Activated CD4-positive, CD25-positive, alpha-beta regulatory T cell (primary cell): ENCODE data around the gene LIN37.
"Not testable (repeated sequence)": the region's sequence is repeated elsewhere in the genome, so short reads cannot be mapped to it uniquely, and the experiment has no call there.

Experiments used
- DNase-seq, 4 experiments: peaks; one replicate each; lab custom pipeline; 2025; lab: John Stamatoyannopoulos, UW

LIN37 gene

DNA sequence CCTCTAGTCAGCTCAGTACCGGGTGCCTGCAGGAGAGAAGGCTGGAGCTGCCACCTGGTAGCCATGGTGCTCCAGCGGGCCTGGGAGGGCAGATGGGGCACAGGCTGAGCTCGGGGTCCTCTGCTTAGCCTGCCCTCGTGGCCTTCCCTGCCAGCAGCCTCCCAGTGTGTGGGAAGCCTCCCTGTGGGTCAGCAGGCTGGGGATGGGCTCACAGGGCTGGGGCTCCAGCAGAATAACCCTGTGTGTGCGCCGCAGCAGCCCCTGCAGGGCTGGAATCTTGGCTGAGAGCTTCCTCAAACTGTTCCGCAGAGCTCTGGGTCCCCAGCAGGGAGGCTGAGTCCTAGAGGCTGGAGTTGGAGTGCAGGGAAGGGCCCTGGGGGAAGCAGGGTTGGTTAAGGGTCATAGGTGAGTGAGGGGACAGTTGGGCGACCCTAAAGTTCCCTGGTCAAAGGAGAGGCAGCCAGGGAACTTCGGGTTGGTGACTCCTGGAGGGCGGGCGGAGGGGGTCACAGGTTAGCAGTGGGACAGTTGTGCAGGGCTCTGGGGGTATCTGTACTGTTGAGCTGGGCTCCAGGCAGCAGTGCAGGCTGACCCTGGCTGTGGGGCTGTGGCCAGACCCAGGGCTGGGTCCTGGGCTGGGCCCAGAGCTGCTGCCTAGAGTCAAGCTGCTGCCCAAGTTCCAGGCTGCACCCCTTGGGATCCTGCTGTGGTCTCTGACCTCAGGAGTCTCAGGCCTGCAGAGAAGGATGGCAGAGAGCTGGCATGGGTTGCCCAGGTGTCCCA is 41.0 kb downstream of the LIN37 start:
- DNase-seq: no peak

DNA sequence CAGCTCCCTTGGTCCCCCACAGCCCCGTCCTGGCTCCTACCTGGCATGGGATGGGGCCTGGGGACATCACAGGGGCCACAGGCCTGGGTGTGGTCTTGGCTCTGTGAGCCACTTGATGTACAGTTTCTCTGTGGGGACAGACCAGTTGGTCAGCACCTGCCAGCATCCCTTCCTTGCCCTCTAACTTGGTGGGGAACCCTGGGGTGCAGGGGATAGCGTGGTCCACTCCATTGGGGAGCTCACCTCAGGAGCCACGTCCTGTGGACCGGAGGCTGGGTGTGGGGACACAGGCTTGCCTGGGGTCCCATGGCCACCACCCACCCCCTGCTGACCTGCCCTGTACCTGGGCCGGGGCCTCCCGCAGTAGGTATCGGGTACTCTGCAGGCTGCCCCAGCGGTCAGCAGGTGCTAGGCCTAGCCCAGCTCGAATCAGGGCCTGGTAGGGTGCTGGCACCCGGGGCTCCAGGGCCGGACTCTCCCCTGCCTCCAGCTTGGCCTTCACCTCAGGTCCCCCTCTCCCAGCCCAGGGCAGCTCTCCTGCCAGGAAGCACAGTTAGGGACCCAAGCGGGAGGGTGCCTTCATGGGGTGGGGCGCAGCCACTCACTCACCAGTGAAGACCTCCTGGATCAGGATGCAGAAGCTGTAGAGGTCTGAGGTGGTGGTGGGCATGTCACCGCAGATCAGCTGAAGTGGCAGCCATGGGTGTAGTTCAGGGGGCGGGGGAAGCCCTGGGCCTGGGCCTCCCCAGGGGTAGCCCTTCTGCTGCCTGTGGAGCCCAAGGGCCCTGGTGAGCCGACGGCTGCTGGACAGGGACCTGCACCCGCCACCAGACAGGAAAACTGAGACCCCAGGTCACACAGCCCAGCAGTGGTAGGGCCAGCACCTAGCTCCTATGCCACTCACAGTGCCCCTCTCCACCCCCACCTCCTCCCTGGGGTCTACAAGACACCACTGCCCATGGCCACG is 41.9 kb downstream of the LIN37 start:
- DNase-seq: no peak

DNA sequence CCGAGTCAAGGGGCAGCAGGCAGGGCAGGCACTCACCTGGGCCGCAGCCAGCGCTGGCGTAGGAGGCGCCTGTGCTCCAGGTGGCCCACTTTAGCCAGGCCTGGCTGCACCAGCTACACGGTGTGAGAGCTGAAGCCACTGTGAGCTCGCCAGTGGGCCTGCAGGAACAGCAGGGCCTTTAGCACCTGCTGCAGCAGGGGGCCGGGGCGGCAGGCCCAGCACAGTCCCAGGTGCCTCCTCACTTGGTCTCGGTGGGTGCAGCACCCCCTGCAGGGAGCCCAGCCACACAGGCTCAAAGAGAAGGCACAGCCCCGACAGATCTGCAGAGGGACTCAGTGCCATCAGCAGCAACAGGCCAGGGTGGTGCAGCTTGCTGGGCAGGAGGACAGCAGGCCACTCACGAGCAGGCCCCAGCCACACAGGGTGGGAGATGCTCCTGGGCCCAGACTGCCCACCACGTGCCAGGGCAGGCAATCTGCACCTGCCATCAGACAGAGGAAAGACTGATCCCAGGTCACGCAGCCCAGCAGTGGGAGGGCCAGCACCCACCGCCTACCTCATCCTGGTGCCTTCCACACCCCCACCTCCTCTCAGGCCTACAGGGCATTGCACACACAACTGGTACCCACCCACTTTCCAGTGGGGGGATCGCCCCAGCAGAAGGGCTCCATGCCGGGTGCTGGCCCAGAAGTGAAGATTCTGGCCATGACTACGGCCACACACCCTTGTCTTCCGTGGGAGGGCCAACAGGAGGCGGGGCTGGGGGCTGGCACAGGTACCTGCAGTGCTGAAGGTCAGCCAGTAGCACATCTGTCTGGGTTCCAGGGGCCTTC is 42.8 kb downstream of the LIN37 start:
- DNase-seq: no peak

DNA sequence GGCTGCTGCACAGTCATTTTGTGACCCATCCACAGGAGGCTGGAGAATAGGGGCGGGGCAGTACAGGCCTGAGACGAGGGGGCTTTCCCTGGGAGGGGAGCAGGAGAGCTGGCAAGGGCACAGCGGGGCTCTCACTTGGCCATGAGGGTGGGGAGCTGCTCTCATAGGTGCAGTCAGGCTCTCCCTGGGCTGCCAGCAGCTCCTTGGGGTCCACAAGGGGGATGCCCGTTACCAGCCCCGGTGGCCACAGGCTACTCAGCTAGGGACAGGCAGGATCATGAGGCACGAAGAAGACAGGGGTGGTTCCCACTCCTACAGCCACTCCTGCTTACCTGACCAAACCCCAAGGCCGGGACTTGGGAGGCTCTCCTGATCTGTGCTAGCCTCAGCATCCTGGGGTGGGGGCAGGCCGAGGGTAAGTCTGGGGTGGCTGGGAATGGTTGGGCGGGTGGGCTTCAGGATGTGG is 43.5 kb downstream of the LIN37 start:
- DNase-seq: no peak

DNA sequence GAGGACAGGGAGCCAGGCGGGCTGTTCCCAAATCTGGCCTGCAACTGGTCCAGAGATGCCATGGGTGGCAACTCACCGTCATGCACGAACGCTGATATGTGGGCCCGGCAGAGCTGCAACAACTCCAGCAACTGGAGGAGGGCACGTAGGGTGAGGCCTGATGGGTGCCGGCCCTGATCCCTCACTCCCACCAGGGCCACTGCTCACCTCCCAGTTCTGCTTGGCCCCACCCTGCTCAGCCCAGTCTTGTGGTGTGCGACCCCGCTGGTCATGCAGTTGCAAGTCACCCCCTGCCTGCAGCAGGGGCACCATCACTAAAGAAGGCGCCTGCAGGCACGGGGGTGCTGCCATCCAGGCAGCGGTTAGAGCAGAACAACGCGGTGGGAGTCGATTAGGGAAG is 43.9 kb downstream of the LIN37 start:
- no peak for DNase-seq

DNA sequence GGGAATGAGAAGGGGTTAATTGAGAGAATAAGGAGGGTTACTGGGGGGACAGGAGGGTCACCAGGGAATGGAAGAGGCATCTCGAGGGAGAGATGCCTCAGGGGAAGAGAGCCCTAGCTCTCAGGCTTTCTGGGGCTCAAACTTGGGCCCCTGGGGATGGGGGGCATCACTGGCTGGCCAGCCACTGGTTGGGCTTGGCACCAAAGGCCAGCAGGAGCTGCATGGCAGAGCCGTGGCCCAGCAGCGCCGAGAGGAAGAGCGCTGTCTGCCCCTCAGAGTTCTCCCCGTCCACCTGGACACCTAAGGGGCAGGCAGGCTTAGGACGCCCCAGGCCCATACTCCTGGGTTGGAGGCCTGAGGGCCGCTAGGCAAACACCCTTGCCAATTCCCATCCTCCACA is 44.5 kb downstream of the LIN37 start:
- DNase-seq: no peak

DNA sequence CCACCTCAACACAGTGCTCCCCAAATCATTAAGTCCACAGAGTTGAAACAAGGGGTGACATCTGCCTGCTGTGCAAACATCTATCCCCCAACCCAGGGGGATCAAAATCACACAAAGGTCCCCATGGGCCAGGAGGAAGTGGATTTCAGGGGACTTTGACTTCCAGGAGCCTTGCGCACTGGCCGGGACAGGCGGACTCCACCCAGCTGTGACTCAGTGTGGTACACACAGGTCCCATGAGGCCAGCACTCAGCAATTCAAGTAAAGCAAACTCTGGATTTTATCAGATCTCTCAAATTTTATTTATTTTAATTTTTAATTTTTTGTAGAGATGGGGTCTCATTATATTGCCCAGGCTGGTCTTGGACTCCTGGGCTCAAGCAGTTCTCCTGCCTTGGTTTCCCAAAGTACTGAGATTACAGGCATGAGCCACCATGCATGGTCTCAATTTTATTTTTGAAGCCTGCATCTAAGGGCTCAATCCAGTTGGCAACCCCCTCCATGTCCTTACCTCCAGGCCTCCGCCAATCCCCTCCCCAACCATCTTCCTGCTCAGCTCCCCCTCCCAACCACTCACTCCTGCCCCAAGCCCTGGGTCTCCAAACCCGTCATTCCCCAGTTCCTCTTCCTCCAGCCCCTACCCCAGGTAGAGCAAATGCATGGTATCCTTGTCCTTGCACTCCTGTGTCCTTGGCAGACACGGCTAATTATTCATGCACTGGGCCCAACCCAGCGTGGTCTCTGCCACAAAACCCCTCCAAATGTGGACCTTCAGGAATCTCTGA is 45.2 kb downstream of the LIN37 start:
- DNase-seq: no peak

DNA sequence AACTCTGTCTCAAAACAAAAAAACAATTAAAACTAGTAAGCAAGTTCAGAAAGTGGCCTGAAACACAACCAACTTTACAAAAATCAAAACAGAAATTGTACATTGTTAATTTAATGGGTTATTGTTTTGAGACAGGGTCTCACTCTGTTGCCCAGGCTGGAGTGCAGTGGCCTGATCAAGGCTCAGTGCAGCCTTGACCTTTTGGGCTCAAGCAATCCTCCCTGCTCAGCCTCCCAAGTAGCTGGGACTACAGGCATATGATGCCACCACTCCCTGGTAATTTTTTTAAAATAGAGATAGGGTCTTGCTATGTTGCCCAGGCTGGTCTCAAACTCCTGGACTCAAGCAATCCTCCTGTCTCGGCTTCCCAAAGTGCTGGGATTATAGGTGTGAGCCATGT is 47.2 kb downstream of the LIN37 start:
- not testable (repeated sequence) for DNase-seq

DNA sequence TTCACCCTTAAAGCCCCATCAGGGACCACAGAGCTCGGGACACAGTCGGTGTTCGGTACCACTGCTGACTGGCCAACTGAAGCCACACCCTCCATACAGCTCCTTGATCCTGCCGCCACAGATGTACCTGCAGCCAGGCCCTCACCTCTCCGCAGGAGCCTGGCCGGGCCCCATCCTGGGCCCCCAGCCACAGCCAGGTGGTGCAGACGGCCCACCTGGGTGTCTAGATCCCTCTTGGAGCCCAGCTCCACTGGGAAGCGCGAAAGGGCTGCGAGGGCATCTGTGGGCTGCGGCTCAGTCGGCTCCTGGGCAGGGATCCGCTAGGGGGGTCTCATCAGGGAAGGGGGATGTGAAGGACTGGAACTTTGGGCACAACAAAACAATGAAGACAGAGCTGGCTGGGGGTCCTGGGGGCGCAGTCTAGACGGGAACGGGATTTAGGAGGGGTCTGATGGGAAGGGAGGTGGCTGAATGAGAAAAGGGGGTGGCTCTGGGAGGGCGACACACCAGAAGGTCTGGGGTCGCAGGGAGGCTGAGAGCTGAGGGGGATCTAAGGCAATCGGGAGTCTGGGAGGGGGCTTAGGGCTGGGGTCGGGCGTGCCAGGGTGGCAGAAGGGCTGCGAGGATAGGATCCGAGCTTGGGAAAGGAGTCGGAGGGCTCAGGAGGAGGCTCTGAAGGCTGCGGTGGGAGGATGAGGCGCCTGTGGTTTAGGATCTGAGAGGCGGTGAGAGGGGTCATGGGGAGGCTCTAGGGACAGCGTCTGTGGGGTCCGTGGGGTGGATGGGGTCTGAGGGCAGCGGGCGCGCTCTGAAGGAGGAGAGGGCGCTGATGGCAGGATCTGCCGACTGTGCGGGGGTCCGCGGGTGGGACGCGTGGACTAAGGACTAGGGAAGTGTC is 48.5 kb downstream of the LIN37 start:
- no peak for DNase-seq

DNA sequence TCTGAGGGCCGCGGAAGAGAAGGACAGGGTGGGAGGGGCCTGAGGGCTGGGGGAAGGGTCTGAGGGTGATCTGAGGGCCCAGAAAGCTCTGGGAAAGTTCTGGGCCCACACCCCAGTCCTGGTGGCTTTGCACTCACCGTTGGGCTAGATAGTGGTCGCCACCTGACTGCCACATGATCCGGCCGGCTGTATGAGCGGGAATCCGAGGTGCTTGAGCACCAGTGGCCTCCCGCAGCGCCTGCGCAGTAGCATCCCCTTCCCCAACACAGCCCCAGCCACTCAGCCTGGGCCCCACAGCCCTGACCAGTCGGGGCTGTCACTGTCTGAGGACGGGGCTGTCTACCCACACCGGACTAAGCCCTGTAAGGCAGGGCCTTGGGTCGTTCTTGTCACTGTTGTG is 49.3 kb downstream of the LIN37 start:
- DNase-seq: no peak

DNA sequence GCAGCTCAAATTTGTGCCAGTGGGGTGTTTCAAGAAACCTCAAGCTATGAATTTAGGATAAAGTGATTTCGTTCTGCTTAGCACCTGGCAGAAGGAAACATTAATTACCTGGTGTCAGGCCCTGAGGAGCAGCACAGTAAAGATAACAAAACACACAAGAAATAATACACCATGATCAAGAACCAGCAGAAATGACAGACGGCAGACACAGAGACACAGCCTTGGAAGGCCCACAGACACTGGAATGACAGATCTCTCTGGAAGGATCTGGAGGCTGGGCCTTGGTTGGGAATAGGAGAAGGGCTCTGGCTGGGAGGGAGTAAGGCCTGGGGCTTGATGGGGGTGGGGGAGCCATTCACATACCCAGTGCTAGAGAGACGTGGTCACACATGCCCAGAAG is 53.5 kb downstream of the LIN37 start:
- DNase-seq: no peak
